GM19463 (cell line): ENCODE data around the gene NOX5.
A peak's percentile ranks its signal among the peaks of the same experiment; 100 is the strongest.

ENCODE experiments used
- ATAC-seq: cut with Tn5 transposase; IDR thresholded peaks from one replicate; pipeline ENCODE4 v1.9.1; 2021; ENCODE audit warnings: mild to moderate bottlenecking, moderate library complexity; ENCODE audit not compliant: unreplicated experiment

NOX5 gene

DNA sequence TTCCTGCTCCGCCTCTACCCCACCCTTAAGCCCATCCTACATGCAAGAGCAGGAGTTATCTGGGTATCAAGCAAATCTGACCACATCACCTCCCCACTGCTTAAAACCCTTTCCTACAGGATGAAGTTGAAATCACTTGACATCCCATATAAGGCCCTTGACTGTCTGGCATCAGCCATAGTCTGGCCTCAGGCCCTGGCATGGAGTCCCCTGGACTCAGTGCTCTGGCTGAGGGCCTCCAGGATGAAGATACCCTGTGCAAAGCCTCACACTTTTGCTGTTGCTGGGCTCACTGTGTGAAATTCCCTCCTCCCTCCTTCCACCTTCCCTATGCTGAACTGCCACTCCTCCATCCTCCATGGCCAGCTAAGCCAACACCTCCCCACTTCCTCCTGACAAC is 80.8 kb downstream of the NOX5 start:
- ATAC-seq = no peak

GRCh38 chr15:69096196-69096595 is 81.7 kb downstream of the NOX5 start:
- no peak for ATAC-seq

DNA sequence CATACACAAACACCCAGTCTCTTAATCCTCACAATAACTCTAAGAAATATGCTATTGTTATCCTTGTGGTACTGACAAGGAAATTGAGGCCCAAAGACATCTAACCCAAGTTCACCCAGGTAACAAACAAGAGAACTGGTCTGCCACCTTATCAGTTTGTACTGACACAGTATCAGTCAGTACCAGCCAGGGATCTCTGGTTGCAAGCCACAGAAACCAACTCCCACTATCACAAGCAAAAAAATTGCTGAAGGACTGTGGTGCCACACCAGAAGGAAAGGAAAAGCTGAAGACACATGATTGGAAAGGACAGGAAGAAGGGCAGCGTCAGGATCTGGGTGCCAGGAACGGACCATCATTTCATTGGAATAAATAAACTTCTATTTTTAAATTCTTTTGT is 82.1 kb downstream of the NOX5 start:
- ATAC-seq = no peak

DNA sequence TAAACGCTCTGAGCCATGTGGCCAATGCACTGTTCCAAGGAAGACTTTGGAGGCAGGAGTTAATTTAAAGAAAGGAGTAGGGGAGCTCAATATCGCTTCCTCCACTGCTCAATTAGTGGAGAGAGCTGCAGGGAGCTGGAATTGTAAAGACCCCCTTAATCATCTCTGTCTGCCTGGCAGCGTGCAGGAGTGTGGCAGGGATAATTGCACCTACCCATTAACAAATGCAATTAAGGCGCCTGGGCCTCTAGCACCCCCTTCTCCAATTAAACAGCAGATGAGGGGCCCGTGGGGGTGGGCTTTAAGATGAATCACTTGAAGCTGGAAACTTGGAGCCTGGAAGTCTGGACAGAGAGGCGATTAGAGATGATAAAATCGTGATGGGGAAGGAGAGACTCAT is 84.3 kb downstream of the NOX5 start:
- no peak for ATAC-seq

- ATAC-seq = no peak
Measured at GRCh38 chr15:69099941-69100340, 85.4 kb downstream of the NOX5 start.

DNA sequence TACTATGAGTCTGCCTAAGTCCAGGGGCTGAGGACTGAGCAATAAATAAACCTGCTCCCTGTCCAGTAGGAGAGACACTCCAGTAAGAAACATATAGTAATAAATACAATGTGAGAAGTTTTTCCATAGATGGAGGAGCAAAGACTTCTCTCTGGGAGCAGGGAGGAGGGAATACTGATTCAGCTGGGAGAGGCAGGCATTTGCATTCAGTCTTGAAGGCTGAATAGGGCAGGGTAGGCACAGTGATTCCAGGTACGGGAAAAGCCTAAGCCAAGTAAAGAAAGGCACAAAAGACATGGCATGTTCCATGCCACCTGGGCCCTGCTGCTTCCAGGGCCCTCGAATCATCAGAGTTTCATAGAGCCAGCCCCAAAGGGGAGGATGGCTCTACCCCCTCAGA is 86.3 kb downstream of the NOX5 start:
- ATAC-seq = no peak

DNA sequence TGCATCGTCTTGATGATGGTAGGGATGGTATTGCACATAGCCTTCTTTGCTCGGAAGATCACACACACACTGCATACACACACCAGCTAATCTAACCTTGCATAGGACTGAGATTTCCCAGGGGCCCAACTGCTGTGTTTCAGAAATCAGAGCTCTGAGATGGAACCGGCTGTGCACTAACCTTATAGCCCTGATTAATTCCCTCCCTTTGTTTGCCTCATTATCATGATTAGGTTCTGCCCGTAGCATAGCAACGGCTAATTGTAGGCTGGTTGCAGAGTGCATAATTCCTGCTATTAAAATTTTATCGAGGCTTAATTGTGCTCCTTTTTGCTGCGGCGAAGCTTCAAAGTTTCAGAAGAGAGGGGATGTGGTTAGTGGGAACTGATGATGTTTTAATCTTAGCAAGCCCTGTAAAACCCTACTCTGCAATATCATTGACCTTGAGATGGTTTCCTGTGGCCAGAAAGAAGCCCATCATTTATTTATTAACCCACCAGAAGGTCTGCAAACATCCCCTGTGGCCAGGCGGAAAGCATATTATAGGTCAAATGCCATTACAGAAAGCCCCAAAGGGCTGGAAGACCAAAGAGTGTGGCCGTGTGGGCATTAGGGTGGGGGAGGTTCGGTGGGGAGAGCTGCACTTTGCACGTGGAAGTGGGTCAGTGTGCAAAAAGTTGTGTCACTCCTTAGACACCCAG is 89.7 kb downstream of the NOX5 start:
- peak; percentile 74 for ATAC-seq

- ATAC-seq = no peak
Measured at GRCh38 chr15:69105451-69105985, 91.0 kb downstream of the NOX5 start.

GRCh38 chr15:69107025-69107620 is 92.6 kb downstream of the NOX5 start:
- no peak for ATAC-seq
